HCT116 (cell line): Measurements from ENCODE around the gene NEDD4. TPM values are rescaled to one million over a fixed set of nuclear protein-coding genes. Genes with fewer than 3 reads are reported as not detected.
A peak's percentile ranks its signal among the peaks of the same experiment; 100 is the strongest.

Experiments used
- ATAC-seq: fragments of 200-7000 bp; cut with Tn5 transposase; 2 replicates; pipeline ENCODE4 v1.9.1; 2020; ENCODE audit warnings: mild to moderate bottlenecking, moderate library complexity
- BruUV-seq: library from RNA; stranded (reverse); fragments of 400-500 nt; replicated peaks from 2 replicates; lab custom pipeline; 2021; lab: Mats Ljungman, UMichigan
- CTCF ChIA-PET: fragments of 300-600 bp; sonication (Branson Sonifier 250); formaldehyde crosslinking; loops from one replicate; lab custom pipeline; 2021; ENCODE audit warnings: antibody characterized with exemption; lab: Charles Lee
- POLR2A ChIA-PET: fragments of 300-600, 350-600 bp; sonication (Branson Sonifier 250); formaldehyde crosslinking; loops from one replicate; lab custom pipeline; 2021; ENCODE audit warnings: antibody characterized with exemption; lab: Charles Lee
- RAD21 ChIA-PET, 2 experiments: fragments of 300-600 bp; sonication (Branson Sonifier 250); formaldehyde crosslinking; loops; one replicate each; lab custom pipeline; 2023; ENCODE audit warnings: low total read pairs in 2 of 2; ENCODE audit not compliant: uncharacterized antibody in 2 of 2, unreplicated experiment in 2 of 2, low non-redundant PET in 1 of 2; lab: Charles Lee
- DNase-seq: peaks from one replicate; pipeline ENCODE4 v3.0.0-alpha.2; 2010; ENCODE audit warnings: low read depth, low spot score
- H2AFZ ChIP-seq: fragments of 200-600 bp; shearing (Covaris generic), sonication (generic); 2 replicates; pipeline ENCODE4 v1.6.1; 2017; ENCODE audit warnings: low read depth, mixed run types, mixed read lengths, antibody characterized with exemption, low read length; ENCODE audit not compliant: poor library complexity, severe bottlenecking
- H3K27ac ChIP-seq: 2 replicates; pipeline ENCODE4 v1.5.1; 2012; ENCODE audit warnings: low read depth, low read length
- H3K27me3 ChIP-seq: fragments of 200-600 bp; sonication (generic); 2 replicates; pipeline ENCODE4 v1.6.1; 2016; ENCODE audit warnings: mixed run types, low read length, mixed read lengths; ENCODE audit not compliant: insufficient read depth
- H3K36me3 ChIP-seq, 2 experiments: fragments of 200-500 bp in 1 of 2; fragments of 200-600 bp in 1 of 2; sonication (Bioruptor generic) in 1 of 2; sonication (generic) in 1 of 2; 2 replicates each; pipeline versions ENCODE4 v1.5.1 to v1.6.1; 2014 to 2016; ENCODE audit warnings: low read length in 2 of 2, inconsistent platforms in 1 of 2, mixed read lengths in 1 of 2, mixed run types in 1 of 2; ENCODE audit not compliant: insufficient read depth in 2 of 2, control insufficient read depth in 1 of 2
- H3K4me1 ChIP-seq, 2 experiments: fragments of 200-600 bp in 1 of 2; sonication (generic) in 1 of 2; 2 replicates each; pipeline versions ENCODE4 v1.5.1 to v1.6.1; 2012 to 2017; ENCODE audit warnings: low read length in 2 of 2, inconsistent platforms in 1 of 2, mild to moderate bottlenecking in 1 of 2, mixed read lengths in 1 of 2, mixed run types in 1 of 2, moderate library complexity in 1 of 2; ENCODE audit not compliant: insufficient read depth in 2 of 2, control insufficient read depth in 1 of 2
- H3K4me2 ChIP-seq: fragments of 200-600 bp; sonication (generic); 2 replicates; pipeline ENCODE4 v1.6.1; 2017; ENCODE audit warnings: mixed run types, low read length, mixed read lengths
- H3K4me3 ChIP-seq, 2 experiments: fragments of 200-600 bp in 1 of 2; sonication (generic) in 1 of 2; replicated peaks in 1 of 2; 2 replicates each; pipeline ENCODE4 v1.5.1; 2011 to 2016; ENCODE audit warnings: low read length in 2 of 2, control low read depth in 1 of 2, low read depth in 1 of 2, mild to moderate bottlenecking in 1 of 2, mixed read lengths in 1 of 2, mixed run types in 1 of 2
- H3K79me2 ChIP-seq: fragments of 200-600 bp; sonication (generic); 2 replicates; pipeline ENCODE4 v1.6.1; 2017; ENCODE audit warnings: mild to moderate bottlenecking, mixed run types, low read length, moderate library complexity, mixed read lengths; ENCODE audit not compliant: insufficient read depth
- H3K9ac ChIP-seq: fragments of 200-600 bp; sonication (generic); 2 replicates; pipeline ENCODE4 v1.6.1; 2016; ENCODE audit warnings: low read length, mixed read lengths
- H3K9me2 ChIP-seq: fragments of 200-600 bp; sonication (generic), shearing (Covaris generic); 2 replicates; pipeline ENCODE4 v1.6.1; 2017; ENCODE audit warnings: mixed run types, mild to moderate bottlenecking, moderate library complexity; ENCODE audit not compliant: insufficient read depth
- H3K9me3 ChIP-seq, 2 experiments: fragments of 200-500 bp in 1 of 2; fragments of 200-600 bp in 1 of 2; sonication (Bioruptor generic) in 1 of 2; sonication (generic) in 1 of 2; 2 replicates each; pipeline ENCODE4 v1.6.1; 2014 to 2017; ENCODE audit warnings: low read length in 2 of 2, mixed read lengths in 2 of 2, inconsistent platforms in 1 of 2, low read depth in 1 of 2, mild to moderate bottlenecking in 1 of 2, mixed run types in 1 of 2, moderate library complexity in 1 of 2; ENCODE audit not compliant: control insufficient read depth in 1 of 2, insufficient read depth in 1 of 2
- H4K20me1 ChIP-seq: fragments of 200-600 bp; sonication (generic), shearing (Covaris generic); 2 replicates; pipeline ENCODE4 v1.6.1; 2017; ENCODE audit warnings: mixed run types, mild to moderate bottlenecking, moderate library complexity; ENCODE audit not compliant: insufficient read depth
- CTCF ChIP-seq, 3 experiments: fragments of 200-600 bp in 1 of 3; sonication (generic) in 1 of 3; IDR thresholded peaks in 2 of 3; conservative IDR thresholded peaks in 1 of 3; 2 replicates each; pipeline ENCODE4 v1.5.1; 2012 to 2017; ENCODE audit warnings: low read depth in 2 of 3, low read length in 2 of 3, antibody characterized with exemption in 1 of 3, borderline replicate concordance in 1 of 3, control low read depth in 1 of 3, mild to moderate bottlenecking in 1 of 3, mixed read lengths in 1 of 3, mixed run types in 1 of 3, moderate library complexity in 1 of 3; ENCODE audit not compliant: insufficient read depth in 1 of 3
- EZH2phosphoT487 ChIP-seq: fragments of 200-600 bp; IDR thresholded peaks from 2 replicates; pipeline ENCODE4 v1.6.1; 2018; ENCODE audit warnings: antibody characterized with exemption, borderline replicate concordance
- FOSL1 ChIP-seq: IDR thresholded peaks from 2 replicates; pipeline ENCODE4 v1.6.1; 2012; ENCODE audit warnings: low read depth
- MAX ChIP-seq: IDR thresholded peaks from 2 replicates; pipeline ENCODE4 v1.6.1; 2012
- RAD21 ChIP-seq: IDR thresholded peaks from 2 replicates; pipeline ENCODE4 v1.6.1; 2012; ENCODE audit warnings: low read depth, mild to moderate bottlenecking
- REST ChIP-seq: IDR thresholded peaks from 2 replicates; pipeline ENCODE4 v1.6.1; 2012; ENCODE audit warnings: low read depth
- ZNF274 ChIP-seq: fragments of 200-500 bp; sonication (Bioruptor generic); IDR thresholded peaks from 2 replicates; pipeline ENCODE4 v1.6.1; 2014; ENCODE audit warnings: mild to moderate bottlenecking, low read depth, low read length, inconsistent platforms
- intact Hi-C: fragments of 100-400 bp; cut with micrococcal nuclease; formaldehyde crosslinking; loops from 2 replicates; pipeline ENCODE4 v1.10.0; 2022
- total RNA-seq: library from RNA; stranded (reverse); gene quantifications from one replicate; pipeline ENCODE4 v1.2.1, GENCODE V29; 2021; ENCODE audit not compliant: unreplicated experiment

The NEDD4 gene
- total RNA-seq, 1 experiment from 2014 or later: 13.7 TPM

GRCh38 chr15:55789066-55789660 is 204.2 kb downstream of the NEDD4 start:
- Histone ChIP-seq H3K27me3 (no peaks in the 10 kb centered on the region), H3K79me2 (no peaks in the 10 kb centered on the region), H3K36me3 (no peaks in the 10 kb centered on the region), H3K9me3 (no peaks in the 10 kb centered on the region), H3K27ac (no peak overlapping the region), H3K9ac (no peak overlapping the region), H2AFZ (no peak overlapping the region), H3K4me2 (no peak overlapping the region), H3K4me3 (no peak overlapping the region), H4K20me1 (no peaks in the 10 kb centered on the region), H3K4me1 (peaks cover 0 to 14% of the 10 kb centered on the region in 2 experiments; a peak in 1 of 4 replicates), H3K9me2 (no peaks in the 10 kb centered on the region)
- ATAC-seq: peak; percentile 88
- peak; percentile 23 for DNase-seq
- intact Hi-C loops: no loop called here
- TF ChIP-seq CTCF (IDR thresholded peaks at IDR 0.05 in 2 of 3, conservative IDR thresholded peaks at IDR 0.05 in 1 of 3; ENCODE audit: borderline replicate concordance in 1 of 3, insufficient read depth in 1 of 3, low read depth in 2 of 3, low read length in 2 of 3) (peak; percentile 19 to 94 (median 85); a peak in 4 of 6 replicates), MAX (no peak), RAD21 (peak; percentile 32; the same call in 1 of the 2 replicates)
- ChIA-PET CTCF (interaction anchor here (1.0 to 1.1 kb wide), 2 partner anchors 11 to 57 kb away, joined by 4 to 5 read pairs; no protein-coding TSS in a partner anchor), POLR2A (no interaction called here), RAD21 (no interaction called here)
- no TSS peak for BruUV-seq

- Histone ChIP-seq H3K79me2 (no peaks in the 10 kb centered on the region), H2AFZ (no peak overlapping the region), H3K36me3 (no peaks in the 10 kb centered on the region), H3K27me3 (no peaks in the 10 kb centered on the region), H3K4me1 (peaks cover 0 to 6% of the 10 kb centered on the region in 2 experiments; a peak in 1 of 4 replicates), H4K20me1 (no peaks in the 10 kb centered on the region), H3K27ac (no peak overlapping the region), H3K4me2 (no peak overlapping the region), H3K9me2 (no peaks in the 10 kb centered on the region), H3K9ac (no peak overlapping the region), H3K4me3 (no peak overlapping the region), H3K9me3 (no peaks in the 10 kb centered on the region)
- no peak for TF ChIP-seq EZH2phosphoT487
- TF ChIP-seq REST: no peak
- TF ChIP-seq ZNF274: no peak
- TF ChIP-seq FOSL1: no peak
- no TSS peak for BruUV-seq
- ChIA-PET POLR2A (no interaction called here), RAD21 (no interaction called here), CTCF (interaction anchor here (1.1 kb wide), 1 partner anchor 12 kb away, joined by 3 read pairs; no protein-coding TSS in a partner anchor)
- ATAC-seq: no peak
- no peak for DNase-seq
- intact Hi-C loops: no loop called here
Observed at GRCh38 chr15:55786341-55786740, 207.1 kb downstream of the NEDD4 start.
